ENCODE results near the gene HELZ.

The HELZ gene

DNA sequence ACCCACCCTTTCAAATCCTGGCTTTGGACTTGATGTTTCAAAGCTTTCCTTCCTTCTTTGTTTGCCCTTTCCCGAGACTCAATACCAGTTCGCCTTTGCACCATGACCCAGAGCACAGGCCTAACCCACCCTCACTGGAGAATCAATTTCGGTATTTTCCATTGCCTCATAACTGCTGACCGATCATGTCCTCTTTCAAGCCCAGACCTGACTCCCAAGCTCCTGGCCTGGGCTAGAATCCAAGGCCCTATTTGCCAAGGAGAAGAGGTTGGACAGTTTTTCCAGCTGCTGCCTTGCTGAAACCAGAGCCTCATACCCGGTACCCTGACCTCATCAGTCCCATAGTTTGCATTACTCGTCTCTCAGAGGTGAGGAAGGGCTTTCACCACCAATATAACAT is 35.3 kb upstream of the HELZ start:
- no peak overlapping the region for H3K4me3 ChIP-seq (ENCODE audit: low read depth, low read length)
- CTCF ChIA-PET: interaction anchor here (2.9 kb wide), 1 partner anchor 12 kb away, joined by 18 read pairs; no protein-coding TSS in a partner anchor
- POLR2A ChIA-PET: no interaction called here
- TF ChIP-seq, protein P1, sequence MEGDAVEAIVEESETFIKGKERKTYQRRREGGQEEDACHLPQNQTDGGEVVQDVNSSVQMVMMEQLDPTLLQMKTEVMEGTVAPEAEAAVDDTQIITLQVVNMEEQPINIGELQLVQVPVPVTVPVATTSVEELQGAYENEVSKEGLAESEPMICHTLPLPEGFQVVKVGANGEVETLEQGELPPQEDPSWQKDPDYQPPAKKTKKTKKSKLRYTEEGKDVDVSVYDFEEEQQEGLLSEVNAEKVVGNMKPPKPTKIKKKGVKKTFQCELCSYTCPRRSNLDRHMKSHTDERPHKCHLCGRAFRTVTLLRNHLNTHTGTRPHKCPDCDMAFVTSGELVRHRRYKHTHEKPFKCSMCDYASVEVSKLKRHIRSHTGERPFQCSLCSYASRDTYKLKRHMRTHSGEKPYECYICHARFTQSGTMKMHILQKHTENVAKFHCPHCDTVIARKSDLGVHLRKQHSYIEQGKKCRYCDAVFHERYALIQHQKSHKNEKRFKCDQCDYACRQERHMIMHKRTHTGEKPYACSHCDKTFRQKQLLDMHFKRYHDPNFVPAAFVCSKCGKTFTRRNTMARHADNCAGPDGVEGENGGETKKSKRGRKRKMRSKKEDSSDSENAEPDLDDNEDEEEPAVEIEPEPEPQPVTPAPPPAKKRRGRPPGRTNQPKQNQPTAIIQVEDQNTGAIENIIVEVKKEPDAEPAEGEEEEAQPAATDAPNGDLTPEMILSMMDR (IDR thresholded peaks at IDR 0.05; ENCODE audit: insufficient read depth, low read length, missing control alignments): no peak
- DNase-seq (ENCODE audit: low read depth, low spot score): no peak

DNA sequence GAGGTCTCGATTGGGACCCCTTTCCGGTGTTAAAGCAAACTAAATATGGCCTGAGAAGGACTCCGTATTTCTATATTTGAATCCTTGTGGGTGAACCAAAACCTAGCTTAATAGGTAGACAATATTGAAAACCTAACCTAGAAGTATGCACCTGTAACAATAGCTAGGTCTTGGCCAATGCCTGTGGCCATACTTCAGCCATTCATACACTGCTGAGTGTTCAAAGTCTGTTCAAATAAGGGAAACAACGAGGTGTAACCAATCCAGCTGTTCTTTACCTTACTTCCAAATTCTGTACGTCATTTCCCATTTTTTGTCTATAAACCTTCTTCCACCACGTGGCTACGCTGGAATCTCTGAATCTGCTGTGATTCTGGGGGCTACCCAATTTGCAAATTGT is 34.1 kb upstream of the HELZ start:
- POLR2A ChIA-PET: no interaction called here
- DNase-seq (ENCODE audit: low read depth, low spot score): no peak
- CTCF ChIA-PET: interaction anchor here (2.9 kb wide), 1 partner anchor 14 kb away, joined by 18 read pairs; no protein-coding TSS in a partner anchor
- TF ChIP-seq, protein P1 (IDR thresholded peaks at IDR 0.05; ENCODE audit: insufficient read depth, low read length, missing control alignments): no peak
- H3K4me3 ChIP-seq (ENCODE audit: low read depth, low read length): no peak overlapping the region

DNA sequence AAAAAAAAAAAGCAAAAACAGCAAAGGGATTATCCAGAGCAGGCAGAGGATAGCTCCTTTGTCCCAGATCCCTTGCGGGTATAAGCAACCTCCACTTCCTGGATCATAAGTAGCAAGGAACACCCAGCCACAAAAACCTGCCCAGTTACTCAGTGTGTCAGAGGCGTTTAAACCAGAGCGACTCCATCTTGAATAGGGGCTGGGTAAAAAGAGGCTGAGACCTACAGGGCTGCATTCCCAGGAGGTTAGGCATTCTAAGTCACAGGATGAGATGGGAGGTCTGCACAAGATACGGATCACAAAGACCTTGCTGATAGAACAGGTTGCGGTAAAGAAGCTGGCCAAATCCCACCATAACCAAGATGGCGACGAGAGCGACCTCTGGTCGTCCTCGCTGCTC is 33.4 kb upstream of the HELZ start:
- DNase-seq (ENCODE audit: low read depth, low spot score): no peak
- CTCF ChIA-PET: interaction anchor here (1.9 to 2.9 kb wide), 2 partner anchors 8 to 14 kb away, joined by 6 to 18 read pairs; no protein-coding TSS in a partner anchor
- POLR2A ChIA-PET: no interaction called here
- H3K4me3 ChIP-seq (ENCODE audit: low read depth, low read length): no peak overlapping the region
- TF ChIP-seq, protein P1 (IDR thresholded peaks at IDR 0.05; ENCODE audit: insufficient read depth, low read length, missing control alignments): no peak

DNA sequence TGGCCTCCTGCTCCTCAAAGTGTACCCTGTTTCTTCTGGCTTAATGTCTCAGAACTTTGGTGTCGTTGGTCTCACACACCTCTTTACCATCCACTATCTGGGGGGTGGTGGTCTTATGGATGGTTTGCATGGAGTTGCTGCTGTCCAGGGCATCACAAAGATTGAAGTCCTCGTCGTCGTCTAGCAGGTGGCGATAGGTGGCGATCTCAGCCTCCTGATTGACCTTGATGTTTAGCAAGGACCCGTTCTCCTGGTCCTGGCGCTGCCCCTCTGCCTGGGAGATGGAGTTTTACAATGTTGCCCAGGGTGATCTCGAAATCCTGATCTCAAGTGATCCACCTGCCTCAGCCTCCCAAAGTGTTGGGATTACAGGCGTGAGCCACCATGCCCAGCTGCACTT is 31.1 kb upstream of the HELZ start:
- CTCF ChIA-PET: no interaction called here
- POLR2A ChIA-PET: no interaction called here
- DNase-seq (ENCODE audit: low read depth, low spot score): no peak
- H3K4me3 ChIP-seq (ENCODE audit: low read depth, low read length): no peak overlapping the region
- TF ChIP-seq, protein P1 (IDR thresholded peaks at IDR 0.05; ENCODE audit: insufficient read depth, low read length, missing control alignments): no peak

DNA sequence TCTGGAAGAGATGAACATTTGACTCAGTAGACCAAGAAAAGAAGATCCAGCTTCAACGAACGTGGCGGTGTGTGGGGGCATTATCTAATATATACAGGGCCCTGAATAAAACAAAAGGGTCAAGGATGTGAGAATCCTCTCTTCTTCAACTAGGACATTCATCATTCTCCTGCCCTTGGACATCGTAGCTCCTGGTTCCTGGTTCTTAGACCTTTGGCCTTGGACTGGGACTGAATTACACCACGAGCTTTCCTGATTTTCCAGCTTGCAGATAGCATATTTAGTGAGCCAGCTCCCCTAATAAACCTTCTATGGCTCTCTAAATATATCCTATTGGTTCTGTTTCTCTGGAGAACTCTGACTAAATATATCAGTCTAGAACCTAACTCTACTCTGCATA is 29.5 kb upstream of the HELZ start:
- POLR2A ChIA-PET: no interaction called here
- H3K4me3 ChIP-seq (ENCODE audit: low read depth, low read length): no peak overlapping the region
- TF ChIP-seq, protein P1 (IDR thresholded peaks at IDR 0.05; ENCODE audit: insufficient read depth, low read length, missing control alignments): no peak
- DNase-seq (ENCODE audit: low read depth, low spot score): no peak
- CTCF ChIA-PET: interaction anchor here (0.9 to 1.3 kb wide), 2 partner anchors 9 to 19 kb away, joined by 3 to 4 read pairs; no protein-coding TSS in a partner anchor

DNA sequence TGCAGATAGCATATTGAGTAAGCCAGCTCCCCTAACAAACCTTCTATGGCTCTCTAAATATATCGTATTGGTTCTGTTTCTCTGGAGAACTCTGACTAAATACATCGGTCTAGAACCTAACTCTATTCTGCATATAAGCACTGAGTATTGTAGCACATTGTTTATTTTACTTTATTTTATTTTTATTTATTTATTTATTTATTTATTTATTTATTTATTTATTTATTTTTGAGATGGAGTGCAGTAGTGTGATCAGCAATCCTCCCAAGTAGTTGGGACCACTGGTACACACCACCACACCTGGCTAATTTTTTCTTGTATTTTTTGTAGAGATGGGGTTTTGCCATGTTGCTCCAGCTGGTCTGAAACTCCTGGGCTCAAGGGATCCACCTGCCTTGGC is 28.9 kb upstream of the HELZ start:
- no peak overlapping the region for H3K4me3 ChIP-seq (ENCODE audit: low read depth, low read length)
- CTCF ChIA-PET: interaction anchor here (0.7 to 6.3 kb wide), 3 partner anchors 9 to 20 kb away, joined by 3 to 23 read pairs (median 4); no protein-coding TSS in a partner anchor
- TF ChIP-seq, protein P1 (IDR thresholded peaks at IDR 0.05; ENCODE audit: insufficient read depth, low read length, missing control alignments): no peak
- DNase-seq (ENCODE audit: low read depth, low spot score): no peak
- POLR2A ChIA-PET: no interaction called here
